ENCODE data around the gene ELAVL2. TPM values are rescaled to one million over a fixed set of nuclear protein-coding genes. Genes with fewer than 3 reads are reported as not detected.

Gene ELAVL2
- total RNA-seq, 1 experiment from 2014 or later, result 35.9 TPM

GRCh38 chr9:23730364-23730763, 95.7 kb downstream of the ELAVL2 start:
- Mint-ChIP-seq H3K36me3 (peaks cover 5% of the 10 kb centered on the region; the same call in 1 of the 2 replicates), H3K4me1 (peaks cover 81% of the 10 kb centered on the region), H3K27me3 (ENCODE audit: low read depth) (no peaks in the 10 kb centered on the region), H3K4me3 (no peak overlapping the region), H3K27ac (no peak overlapping the region), H3K9me3 (no peaks in the 10 kb centered on the region)
- DNase-seq (ENCODE audit: low spot score) (no peak), ATAC-seq (no peak)
- ChIA-PET CTCF (no interaction called here), POLR2A (no interaction called here)
- TF ChIP-seq RORB (CRISPR knock-in tag; IDR thresholded peaks at IDR 0.05) (no peak), ETV6 (CRISPR knock-in tag; IDR thresholded peaks at IDR 0.05) (no peak), FOXJ3 (CRISPR knock-in tag; IDR thresholded peaks at IDR 0.05; ENCODE audit: borderline replicate concordance) (no peak), ZNF416 (CRISPR knock-in tag; IDR thresholded peaks at IDR 0.05) (no peak), ZNF263 (CRISPR knock-in tag; IDR thresholded peaks at IDR 0.05; ENCODE audit: low read depth) (no peak), ESRRA (CRISPR knock-in tag; IDR thresholded peaks at IDR 0.05; ENCODE audit: borderline replicate concordance) (no peak), NR3C1 (CRISPR knock-in tag; conservative IDR thresholded peaks at IDR 0.05; ENCODE audit: low read depth) (no peak), EMX1 (CRISPR knock-in tag; IDR thresholded peaks at IDR 0.05) (no peak), OVOL2 (CRISPR knock-in tag; IDR thresholded peaks at IDR 0.05; ENCODE audit: borderline replicate concordance) (no peak), RELA (CRISPR knock-in tag; IDR thresholded peaks at IDR 0.05; ENCODE audit: borderline replicate concordance) (no peak), SP1 (CRISPR knock-in tag; conservative IDR thresholded peaks at IDR 0.05) (no peak), NR1H2 (CRISPR knock-in tag; IDR thresholded peaks at IDR 0.05) (no peak), CDX4 (CRISPR knock-in tag; IDR thresholded peaks at IDR 0.05; ENCODE audit: borderline replicate concordance) (no peak), ZNF281 (CRISPR knock-in tag; IDR thresholded peaks at IDR 0.05) (no peak)
- TF ChIP-seq, protein P1, sequence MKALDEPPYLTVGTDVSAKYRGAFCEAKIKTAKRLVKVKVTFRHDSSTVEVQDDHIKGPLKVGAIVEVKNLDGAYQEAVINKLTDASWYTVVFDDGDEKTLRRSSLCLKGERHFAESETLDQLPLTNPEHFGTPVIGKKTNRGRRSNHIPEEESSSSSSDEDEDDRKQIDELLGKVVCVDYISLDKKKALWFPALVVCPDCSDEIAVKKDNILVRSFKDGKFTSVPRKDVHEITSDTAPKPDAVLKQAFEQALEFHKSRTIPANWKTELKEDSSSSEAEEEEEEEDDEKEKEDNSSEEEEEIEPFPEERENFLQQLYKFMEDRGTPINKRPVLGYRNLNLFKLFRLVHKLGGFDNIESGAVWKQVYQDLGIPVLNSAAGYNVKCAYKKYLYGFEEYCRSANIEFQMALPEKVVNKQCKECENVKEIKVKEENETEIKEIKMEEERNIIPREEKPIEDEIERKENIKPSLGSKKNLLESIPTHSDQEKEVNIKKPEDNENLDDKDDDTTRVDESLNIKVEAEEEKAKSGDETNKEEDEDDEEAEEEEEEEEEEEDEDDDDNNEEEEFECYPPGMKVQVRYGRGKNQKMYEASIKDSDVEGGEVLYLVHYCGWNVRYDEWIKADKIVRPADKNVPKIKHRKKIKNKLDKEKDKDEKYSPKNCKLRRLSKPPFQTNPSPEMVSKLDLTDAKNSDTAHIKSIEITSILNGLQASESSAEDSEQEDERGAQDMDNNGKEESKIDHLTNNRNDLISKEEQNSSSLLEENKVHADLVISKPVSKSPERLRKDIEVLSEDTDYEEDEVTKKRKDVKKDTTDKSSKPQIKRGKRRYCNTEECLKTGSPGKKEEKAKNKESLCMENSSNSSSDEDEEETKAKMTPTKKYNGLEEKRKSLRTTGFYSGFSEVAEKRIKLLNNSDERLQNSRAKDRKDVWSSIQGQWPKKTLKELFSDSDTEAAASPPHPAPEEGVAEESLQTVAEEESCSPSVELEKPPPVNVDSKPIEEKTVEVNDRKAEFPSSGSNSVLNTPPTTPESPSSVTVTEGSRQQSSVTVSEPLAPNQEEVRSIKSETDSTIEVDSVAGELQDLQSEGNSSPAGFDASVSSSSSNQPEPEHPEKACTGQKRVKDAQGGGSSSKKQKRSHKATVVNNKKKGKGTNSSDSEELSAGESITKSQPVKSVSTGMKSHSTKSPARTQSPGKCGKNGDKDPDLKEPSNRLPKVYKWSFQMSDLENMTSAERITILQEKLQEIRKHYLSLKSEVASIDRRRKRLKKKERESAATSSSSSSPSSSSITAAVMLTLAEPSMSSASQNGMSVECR (CRISPR knock-in tag; IDR thresholded peaks at IDR 0.05; ENCODE audit: borderline replicate concordance), result no peak
- TF ChIP-seq, protein P2, sequence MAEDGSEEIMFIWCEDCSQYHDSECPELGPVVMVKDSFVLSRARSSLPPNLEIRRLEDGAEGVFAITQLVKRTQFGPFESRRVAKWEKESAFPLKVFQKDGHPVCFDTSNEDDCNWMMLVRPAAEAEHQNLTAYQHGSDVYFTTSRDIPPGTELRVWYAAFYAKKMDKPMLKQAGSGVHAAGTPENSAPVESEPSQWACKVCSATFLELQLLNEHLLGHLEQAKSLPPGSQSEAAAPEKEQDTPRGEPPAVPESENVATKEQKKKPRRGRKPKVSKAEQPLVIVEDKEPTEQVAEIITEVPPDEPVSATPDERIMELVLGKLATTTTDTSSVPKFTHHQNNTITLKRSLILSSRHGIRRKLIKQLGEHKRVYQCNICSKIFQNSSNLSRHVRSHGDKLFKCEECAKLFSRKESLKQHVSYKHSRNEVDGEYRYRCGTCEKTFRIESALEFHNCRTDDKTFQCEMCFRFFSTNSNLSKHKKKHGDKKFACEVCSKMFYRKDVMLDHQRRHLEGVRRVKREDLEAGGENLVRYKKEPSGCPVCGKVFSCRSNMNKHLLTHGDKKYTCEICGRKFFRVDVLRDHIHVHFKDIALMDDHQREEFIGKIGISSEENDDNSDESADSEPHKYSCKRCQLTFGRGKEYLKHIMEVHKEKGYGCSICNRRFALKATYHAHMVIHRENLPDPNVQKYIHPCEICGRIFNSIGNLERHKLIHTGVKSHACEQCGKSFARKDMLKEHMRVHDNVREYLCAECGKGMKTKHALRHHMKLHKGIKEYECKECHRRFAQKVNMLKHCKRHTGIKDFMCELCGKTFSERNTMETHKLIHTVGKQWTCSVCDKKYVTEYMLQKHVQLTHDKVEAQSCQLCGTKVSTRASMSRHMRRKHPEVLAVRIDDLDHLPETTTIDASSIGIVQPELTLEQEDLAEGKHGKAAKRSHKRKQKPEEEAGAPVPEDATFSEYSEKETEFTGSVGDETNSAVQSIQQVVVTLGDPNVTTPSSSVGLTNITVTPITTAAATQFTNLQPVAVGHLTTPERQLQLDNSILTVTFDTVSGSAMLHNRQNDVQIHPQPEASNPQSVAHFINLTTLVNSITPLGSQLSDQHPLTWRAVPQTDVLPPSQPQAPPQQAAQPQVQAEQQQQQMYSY (CRISPR knock-in tag; IDR thresholded peaks at IDR 0.05), result no peak
- TF ChIP-seq, protein P3, sequence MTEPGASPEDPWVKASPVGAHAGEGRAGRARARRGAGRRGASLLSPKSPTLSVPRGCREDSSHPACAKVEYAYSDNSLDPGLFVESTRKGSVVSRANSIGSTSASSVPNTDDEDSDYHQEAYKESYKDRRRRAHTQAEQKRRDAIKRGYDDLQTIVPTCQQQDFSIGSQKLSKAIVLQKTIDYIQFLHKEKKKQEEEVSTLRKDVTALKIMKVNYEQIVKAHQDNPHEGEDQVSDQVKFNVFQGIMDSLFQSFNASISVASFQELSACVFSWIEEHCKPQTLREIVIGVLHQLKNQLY (CRISPR knock-in tag; IDR thresholded peaks at IDR 0.05), result no peak
- TF ChIP-seq, protein P4, sequence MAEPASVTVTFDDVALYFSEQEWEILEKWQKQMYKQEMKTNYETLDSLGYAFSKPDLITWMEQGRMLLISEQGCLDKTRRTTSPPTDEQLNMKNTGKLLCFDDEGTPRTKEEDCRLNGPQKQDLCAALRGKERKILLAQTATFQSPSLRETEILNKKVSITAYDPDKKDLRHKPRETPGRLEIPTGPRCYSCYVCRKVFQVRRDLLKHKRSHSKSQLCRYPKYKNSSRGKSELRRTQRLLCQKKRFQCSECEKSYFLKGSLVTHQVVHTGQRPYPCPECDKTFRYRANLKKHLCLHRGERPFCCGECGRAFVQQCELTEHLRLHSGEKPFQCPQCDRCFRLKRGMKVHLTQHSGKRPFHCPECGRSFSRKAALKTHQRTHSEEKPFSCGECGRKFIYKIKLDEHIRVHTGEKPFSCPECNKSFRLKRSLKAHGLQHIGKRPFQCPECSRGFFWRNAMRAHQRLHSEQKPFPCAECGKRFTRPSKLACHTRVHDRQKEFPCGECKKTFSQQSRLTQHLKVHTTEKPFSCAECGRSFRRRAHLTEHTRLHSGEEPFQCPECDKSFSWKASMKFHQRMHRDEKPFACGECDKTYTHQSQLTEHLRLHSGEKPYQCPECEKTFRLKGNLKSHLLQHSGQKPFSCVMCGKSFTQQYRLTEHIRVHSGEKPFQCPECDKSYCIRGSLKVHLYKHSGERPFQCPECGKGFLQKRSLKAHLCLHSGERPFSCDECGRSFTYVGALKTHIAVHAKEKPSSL (CRISPR knock-in tag; conservative IDR thresholded peaks at IDR 0.05), result no peak
- TF ChIP-seq, protein P5, sequence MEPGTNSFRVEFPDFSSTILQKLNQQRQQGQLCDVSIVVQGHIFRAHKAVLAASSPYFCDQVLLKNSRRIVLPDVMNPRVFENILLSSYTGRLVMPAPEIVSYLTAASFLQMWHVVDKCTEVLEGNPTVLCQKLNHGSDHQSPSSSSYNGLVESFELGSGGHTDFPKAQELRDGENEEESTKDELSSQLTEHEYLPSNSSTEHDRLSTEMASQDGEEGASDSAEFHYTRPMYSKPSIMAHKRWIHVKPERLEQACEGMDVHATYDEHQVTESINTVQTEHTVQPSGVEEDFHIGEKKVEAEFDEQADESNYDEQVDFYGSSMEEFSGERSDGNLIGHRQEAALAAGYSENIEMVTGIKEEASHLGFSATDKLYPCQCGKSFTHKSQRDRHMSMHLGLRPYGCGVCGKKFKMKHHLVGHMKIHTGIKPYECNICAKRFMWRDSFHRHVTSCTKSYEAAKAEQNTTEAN (CRISPR knock-in tag; IDR thresholded peaks at IDR 0.05), result no peak
- TF ChIP-seq, protein P6, sequence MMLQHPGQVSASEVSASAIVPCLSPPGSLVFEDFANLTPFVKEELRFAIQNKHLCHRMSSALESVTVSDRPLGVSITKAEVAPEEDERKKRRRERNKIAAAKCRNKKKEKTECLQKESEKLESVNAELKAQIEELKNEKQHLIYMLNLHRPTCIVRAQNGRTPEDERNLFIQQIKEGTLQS (CRISPR knock-in tag; conservative IDR thresholded peaks at IDR 0.05), result no peak
